GM18907 (cell line): ENCODE data around the gene CTH.
"Not testable (repeated sequence)": the region's sequence is repeated elsewhere in the genome, so short reads cannot be mapped to it uniquely, and the experiment has no call there.

Experiments used
- ATAC-seq: cut with Tn5 transposase; IDR thresholded peaks from one replicate; pipeline ENCODE4 v1.9.1; 2021; ENCODE audit warnings: mild to moderate bottlenecking, moderate library complexity; ENCODE audit not compliant: unreplicated experiment

Gene CTH

GRCh38 chr1:70405780-70406416 lies 5.2 kb upstream of the CTH start:
- ATAC-seq: no peak

GRCh38 chr1:70409136-70409535 lies 1.9 kb upstream of the CTH start:
- ATAC-seq: no peak

GRCh38 chr1:70411360-70411844 lies 334 bp downstream of the CTH start:
- peak; percentile 4 for ATAC-seq

GRCh38 chr1:70415882-70416281 lies 4.8 kb downstream of the CTH start:
- ATAC-seq: no peak

GRCh38 chr1:70418973-70419734 lies 8.1 kb downstream of the CTH start:
- ATAC-seq: not testable (repeated sequence)

DNA sequence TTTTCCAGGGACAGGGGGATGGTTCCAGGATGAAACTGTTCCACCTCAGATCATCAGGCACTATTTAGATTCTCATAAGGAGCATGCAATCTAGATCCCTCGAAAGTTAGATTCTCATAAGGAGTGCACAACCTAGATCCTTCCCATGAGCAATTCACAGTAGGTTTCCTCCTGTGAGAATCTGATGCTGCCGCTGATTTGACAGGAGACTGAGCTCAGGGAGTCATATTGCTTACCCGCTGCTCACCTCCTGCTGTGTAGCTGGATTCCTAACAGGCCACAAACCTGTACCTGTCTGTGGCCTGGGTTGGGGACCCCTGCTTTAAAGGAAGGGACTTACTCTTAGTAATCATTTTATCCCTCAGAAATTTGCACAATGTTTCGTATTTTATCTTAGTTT lies 9.3 kb downstream of the CTH start:
- ATAC-seq: no peak

DNA sequence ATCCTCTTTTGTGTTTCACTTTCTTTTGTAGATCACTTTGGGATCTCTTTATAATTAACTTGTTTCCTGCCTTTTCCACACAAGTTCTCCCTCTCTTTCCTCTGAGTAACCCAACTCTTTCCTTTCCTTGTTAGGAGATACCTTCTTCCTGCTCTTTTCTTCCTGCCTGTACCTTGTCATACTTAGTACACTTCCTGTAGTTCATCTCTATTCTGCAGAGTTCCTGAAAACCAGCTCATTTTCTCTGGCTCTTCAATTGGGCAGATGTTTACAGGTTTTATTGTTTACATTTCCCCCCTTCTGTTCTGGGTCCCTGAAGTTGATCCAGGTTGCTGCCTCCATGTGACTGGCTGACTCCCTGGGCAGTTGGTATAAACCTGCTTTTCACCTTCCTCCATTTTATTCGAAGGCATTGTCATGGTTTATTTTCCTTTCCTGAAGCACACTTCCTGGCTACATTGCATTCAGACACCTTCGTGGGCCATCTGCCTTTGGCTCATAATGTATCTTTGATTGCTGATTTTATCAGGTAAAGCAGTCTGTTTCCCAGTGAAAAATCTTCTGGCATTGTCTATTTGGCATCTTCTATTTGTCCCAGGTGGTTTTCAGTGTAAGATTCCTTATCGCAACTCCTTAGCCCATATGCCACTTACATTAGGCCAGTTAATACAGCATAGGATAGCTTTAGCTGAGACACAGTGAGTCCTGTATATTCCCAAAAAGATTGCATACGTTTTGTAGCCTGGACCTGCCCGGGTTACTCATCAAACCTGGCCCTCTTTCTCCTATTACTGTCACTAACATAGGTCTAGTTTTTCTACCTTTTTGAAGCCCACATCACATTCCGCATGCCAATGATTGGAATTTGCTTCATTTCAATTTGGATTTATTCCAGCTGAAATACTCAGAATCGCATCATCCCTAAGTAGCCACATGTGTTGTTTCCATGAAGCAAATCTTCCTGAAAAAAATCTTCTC lies 15.4 kb downstream of the CTH start:
- no peak for ATAC-seq

- no peak for ATAC-seq
Measured at GRCh38 chr1:70427976-70428375, 16.9 kb downstream of the CTH start.

- ATAC-seq: no peak
Measured at GRCh38 chr1:70429219-70429618, 18.2 kb downstream of the CTH start.

DNA sequence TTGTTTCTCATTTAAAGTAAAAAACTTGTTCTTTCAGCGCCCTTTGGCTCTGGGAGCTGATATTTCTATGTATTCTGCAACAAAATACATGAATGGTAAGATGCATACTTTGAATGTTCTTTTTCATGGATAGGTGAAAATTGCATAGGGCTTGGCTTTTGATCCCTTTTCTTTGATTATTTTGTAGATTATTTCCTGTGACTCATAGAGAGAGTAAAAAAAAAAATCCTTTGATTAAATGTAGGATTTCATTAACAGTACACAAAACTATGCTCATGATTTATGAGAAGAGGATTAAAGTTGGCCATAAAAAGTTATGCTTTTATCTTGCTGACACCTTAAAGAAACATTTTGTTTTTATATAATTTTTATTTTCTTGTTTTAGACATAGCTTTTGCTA lies 18.7 kb downstream of the CTH start:
- no peak for ATAC-seq

- no peak for ATAC-seq
Measured at GRCh38 chr1:70431317-70431716, 20.2 kb downstream of the CTH start.

DNA sequence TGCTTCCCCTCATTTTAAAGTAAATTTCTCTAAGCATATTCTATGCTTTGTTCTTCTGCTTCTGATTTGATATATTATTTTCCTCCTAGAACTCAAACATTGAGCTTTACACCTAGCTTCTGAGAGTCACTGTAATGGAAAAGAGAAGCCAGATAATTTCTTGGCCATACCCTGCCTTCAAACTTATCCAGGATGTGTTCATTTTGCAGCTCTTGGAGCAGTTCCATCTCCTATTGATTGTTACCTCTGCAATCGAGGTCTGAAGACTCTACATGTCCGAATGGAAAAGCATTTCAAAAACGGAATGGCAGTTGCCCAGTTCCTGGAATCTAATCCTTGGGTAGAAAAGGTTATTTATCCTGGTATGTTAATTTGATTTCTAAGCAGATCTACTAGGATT lies 20.8 kb downstream of the CTH start:
- ATAC-seq: no peak

- ATAC-seq: no peak
Measured at GRCh38 chr1:70434253-70434859, 23.3 kb downstream of the CTH start.

- ATAC-seq: no peak
Measured at GRCh38 chr1:70436622-70437251, 25.7 kb downstream of the CTH start.

DNA sequence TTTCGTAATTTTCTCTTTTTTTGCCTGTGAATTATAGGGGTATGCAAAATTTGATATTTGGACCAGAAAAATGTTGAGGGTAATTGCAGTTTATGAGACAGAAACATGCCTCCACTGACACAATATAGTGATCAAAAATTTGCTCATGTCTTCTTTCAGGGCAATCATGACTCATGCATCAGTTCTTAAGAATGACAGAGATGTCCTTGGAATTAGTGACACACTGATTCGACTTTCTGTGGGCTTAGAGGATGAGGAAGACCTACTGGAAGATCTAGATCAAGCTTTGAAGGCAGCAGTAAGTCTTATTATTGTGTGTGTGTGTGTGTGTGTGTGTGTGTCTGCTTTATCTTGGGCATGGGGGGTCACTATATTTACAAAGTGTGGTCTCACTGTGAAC lies 27.5 kb downstream of the CTH start:
- ATAC-seq: no peak

DNA sequence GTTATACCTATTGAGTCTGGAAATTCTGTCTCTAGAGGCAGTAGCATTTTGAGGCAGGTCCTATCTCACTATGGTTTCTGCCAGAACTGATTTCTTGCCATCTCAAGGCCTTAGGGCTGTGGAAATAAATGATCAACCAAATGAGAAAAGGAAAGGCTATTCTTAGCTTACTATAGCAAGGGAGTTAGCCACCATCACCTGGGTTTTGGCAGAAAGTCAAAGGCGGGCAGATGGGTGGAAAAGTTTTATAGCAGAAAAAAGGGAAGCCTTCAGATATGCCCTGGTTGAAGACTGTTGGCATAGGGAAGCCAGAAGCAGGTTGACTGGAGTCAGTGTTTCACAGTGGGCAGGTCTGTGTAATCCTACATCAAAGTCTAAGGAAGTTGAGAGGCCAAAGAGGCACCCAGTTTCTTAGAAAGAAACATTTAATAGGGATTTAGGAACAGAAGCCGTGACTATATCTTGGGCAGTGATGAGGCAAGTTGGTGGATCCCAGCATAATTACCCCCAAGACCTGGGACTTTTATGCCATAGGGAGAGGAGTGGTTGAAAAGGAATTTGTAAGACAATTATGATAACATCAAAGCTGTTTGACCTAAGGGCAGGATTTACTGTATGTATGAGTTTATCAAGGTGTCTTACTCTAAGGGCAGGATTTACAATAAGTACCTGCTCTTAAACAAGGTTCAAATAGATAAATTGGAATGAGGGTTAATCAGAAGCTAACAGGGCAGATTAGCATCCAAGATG lies 29.7 kb downstream of the CTH start:
- no peak for ATAC-seq

- no peak for ATAC-seq
Measured at GRCh38 chr1:70441392-70442035, 30.4 kb downstream of the CTH start.

DNA sequence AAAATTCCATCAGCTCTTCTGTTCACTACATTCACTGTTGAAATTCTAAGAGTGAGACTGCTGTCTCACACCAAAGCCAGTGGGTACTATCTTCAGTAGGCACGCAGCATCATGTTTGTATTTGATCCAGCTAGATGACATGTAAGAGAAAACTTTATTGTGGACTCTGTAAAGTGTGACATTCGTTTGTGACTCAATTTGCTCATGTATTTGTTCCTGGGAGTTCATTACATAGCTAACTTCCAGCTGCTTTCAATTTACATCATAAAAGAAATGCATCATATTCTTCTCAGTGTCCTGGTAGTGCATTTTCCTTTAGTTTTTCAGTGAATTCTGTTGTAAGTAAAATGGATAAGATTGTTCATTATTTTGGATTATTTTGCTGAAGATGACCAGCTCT lies 31.4 kb downstream of the CTH start:
- ATAC-seq: no peak

GRCh38 chr1:70443739-70444138 lies 32.7 kb downstream of the CTH start:
- no peak for ATAC-seq
